Astrocyte (in vitro differentiated cells and primary cell): Measurements from ENCODE around the gene KRT80. TPM values are rescaled to one million over a fixed set of nuclear protein-coding genes. Genes with fewer than 3 reads are reported as not detected.

Experiments used
- DNase-seq: peaks from one replicate; pipeline ENCODE4 v3.0.0-alpha.2; 2010; ENCODE audit warnings: low read depth
- FAIRE-seq: peaks from 2 replicates; lab custom pipeline; 2011; peaks lifted over from hg19 to GRCh38; lab: Jason Lieb, UNC
- H2AFZ ChIP-seq: 2 replicates; pipeline ENCODE4 v1.6.0; 2012; ENCODE audit warnings: low read depth, low read length, inconsistent platforms
- H3K27ac ChIP-seq: 2 replicates; pipeline ENCODE4 v1.5.1; 2011; ENCODE audit warnings: low read depth, low read length, inconsistent platforms
- H3K27me3 ChIP-seq: 2 replicates; pipeline ENCODE4 v1.6.0; 2011; ENCODE audit warnings: low read length, inconsistent platforms; ENCODE audit not compliant: insufficient read depth
- H3K36me3 ChIP-seq: 2 replicates; pipeline ENCODE4 v1.5.1; 2011; ENCODE audit warnings: low read length, inconsistent platforms; ENCODE audit not compliant: insufficient read depth
- H3K4me1 ChIP-seq: 2 replicates; pipeline ENCODE4 v1.5.1; 2011; ENCODE audit warnings: low read length, inconsistent platforms; ENCODE audit not compliant: insufficient read depth
- H3K4me2 ChIP-seq: 2 replicates; pipeline ENCODE4 v1.6.0; 2012; ENCODE audit warnings: low read length, inconsistent platforms
- H3K4me3 ChIP-seq: 2 replicates; pipeline ENCODE4 v1.5.1; 2011; ENCODE audit warnings: low read depth, mild to moderate bottlenecking, low read length, inconsistent platforms; ENCODE audit not compliant: insufficient read depth
- H3K79me2 ChIP-seq: 2 replicates; pipeline ENCODE4 v1.6.0; 2012; ENCODE audit warnings: mild to moderate bottlenecking, low read length, inconsistent platforms; ENCODE audit not compliant: insufficient read depth
- H3K9ac ChIP-seq: 2 replicates; pipeline ENCODE4 v1.6.0; 2012; ENCODE audit warnings: mild to moderate bottlenecking, low read length, inconsistent platforms
- H3K9me3 ChIP-seq: 2 replicates; pipeline ENCODE4 v1.5.1; 2012; ENCODE audit warnings: low read depth, mild to moderate bottlenecking, low read length, inconsistent platforms; ENCODE audit not compliant: insufficient read depth
- H4K20me1 ChIP-seq: 2 replicates; pipeline ENCODE4 v1.6.0; 2012; ENCODE audit warnings: low read length, inconsistent platforms; ENCODE audit not compliant: insufficient read depth
- H3K27ac Mint-ChIP-seq: one replicate; pipeline ENCODE4 v1.8.0; 2021; ENCODE audit warnings: mild to moderate bottlenecking, mixed read lengths; ENCODE audit not compliant: unreplicated experiment
- H3K27me3 Mint-ChIP-seq: one replicate; pipeline ENCODE4 v1.8.0; 2021; ENCODE audit warnings: low read depth, mixed read lengths; ENCODE audit not compliant: unreplicated experiment
- H3K36me3 Mint-ChIP-seq: one replicate; pipeline ENCODE4 v1.8.0; 2021; ENCODE audit warnings: low read depth, mixed read lengths; ENCODE audit not compliant: unreplicated experiment
- H3K4me1 Mint-ChIP-seq: one replicate; pipeline ENCODE4 v1.8.0; 2021; ENCODE audit warnings: low read depth, mixed read lengths; ENCODE audit not compliant: unreplicated experiment
- H3K4me3 Mint-ChIP-seq: one replicate; pipeline ENCODE4 v1.8.0; 2021; ENCODE audit warnings: mild to moderate bottlenecking, moderate library complexity, mixed read lengths; ENCODE audit not compliant: unreplicated experiment
- H3K9me3 Mint-ChIP-seq: one replicate; pipeline ENCODE4 v1.8.0; 2021; ENCODE audit warnings: mild to moderate bottlenecking, mixed read lengths; ENCODE audit not compliant: unreplicated experiment
- EZH2 ChIP-seq: IDR thresholded peaks from 2 replicates; pipeline ENCODE4 v1.6.1; 2012; ENCODE audit warnings: mild to moderate bottlenecking, low read length, inconsistent platforms; ENCODE audit not compliant: insufficient read depth
- total RNA-seq: library from RNA; stranded (reverse); gene quantifications from 2 replicates; pipeline ENCODE4 v1.2.1, GENCODE V29; 2021
- TF ChIP-seq, protein P1 (sequence below): IDR thresholded peaks from 2 replicates; pipeline ENCODE4 v1.5.1; 2011; ENCODE audit warnings: low read depth, mild to moderate bottlenecking, inconsistent platforms, low read length, moderate library complexity; ENCODE audit not compliant: insufficient read depth

KRT80 gene
- total RNA-seq, 1 donor from 2014 or later, result 3.6 TPM

DNA sequence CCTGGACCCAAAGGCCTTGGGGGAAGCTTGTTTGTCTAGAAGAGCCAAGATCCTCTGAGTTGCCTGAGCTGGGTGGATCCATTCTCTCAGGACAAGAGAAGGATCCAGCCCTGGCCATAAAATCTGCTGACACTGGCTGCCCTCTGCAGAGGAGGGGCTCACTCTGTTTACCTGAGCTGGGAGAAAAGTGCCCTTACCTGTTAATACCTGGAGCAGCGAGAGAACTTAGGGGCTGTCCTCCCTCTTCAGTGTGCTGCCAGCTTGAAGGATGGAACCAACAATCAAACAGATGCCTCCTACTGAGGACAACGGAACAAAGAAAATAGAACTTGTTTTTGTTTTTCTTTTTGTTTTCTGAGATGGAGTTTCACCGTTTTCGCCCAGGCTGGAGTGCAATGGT lies 33.9 kb upstream of the KRT80 start:
- no peak overlapping the region for H3K4me3 Mint-ChIP-seq
- no peaks in the 10 kb centered on the region for H3K27me3 Mint-ChIP-seq
- H3K4me1 Mint-ChIP-seq, result peaks cover 37% of the 10 kb centered on the region

DNA sequence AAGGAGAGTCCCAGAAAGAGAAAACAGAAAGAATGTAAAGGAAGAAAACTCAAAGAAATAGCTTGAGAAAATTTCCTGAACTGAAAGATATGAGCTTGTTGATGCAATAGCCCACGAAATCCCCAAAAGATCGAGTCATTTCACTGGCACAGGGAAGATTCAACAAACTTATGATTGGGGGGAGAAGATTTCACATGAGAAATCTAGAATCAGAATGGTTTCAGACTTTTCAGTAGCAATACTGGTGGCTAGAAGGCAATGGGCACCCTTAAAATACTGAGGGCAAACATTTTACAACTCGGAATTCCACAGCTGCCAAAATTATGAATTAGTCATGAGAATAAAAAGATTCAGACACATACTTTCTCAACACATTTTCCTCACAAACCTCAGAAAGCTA lies 32.3 kb upstream of the KRT80 start:
- Histone ChIP-seq H3K27me3 (no peaks in the 10 kb centered on the region), H3K79me2 (no peaks in the 10 kb centered on the region), H3K4me3 (no peak overlapping the region), H3K9ac (no peak overlapping the region), H4K20me1 (no peaks in the 10 kb centered on the region), H3K36me3 (no peaks in the 10 kb centered on the region), H3K27ac (no peak overlapping the region), H3K4me1 (peaks cover 19% of the 10 kb centered on the region), H3K9me3 (no peaks in the 10 kb centered on the region), H3K4me2 (no peak overlapping the region), H2AFZ (no peak overlapping the region)
- Mint-ChIP-seq H3K9me3 (peaks cover 13% of the 10 kb centered on the region), H3K4me1 (peaks cover 22% of the 10 kb centered on the region), H3K27ac (no peak overlapping the region), H3K27me3 (peaks cover 5% of the 10 kb centered on the region), H3K4me3 (no peak overlapping the region), H3K36me3 (no peaks in the 10 kb centered on the region)
- TF ChIP-seq, protein P1, sequence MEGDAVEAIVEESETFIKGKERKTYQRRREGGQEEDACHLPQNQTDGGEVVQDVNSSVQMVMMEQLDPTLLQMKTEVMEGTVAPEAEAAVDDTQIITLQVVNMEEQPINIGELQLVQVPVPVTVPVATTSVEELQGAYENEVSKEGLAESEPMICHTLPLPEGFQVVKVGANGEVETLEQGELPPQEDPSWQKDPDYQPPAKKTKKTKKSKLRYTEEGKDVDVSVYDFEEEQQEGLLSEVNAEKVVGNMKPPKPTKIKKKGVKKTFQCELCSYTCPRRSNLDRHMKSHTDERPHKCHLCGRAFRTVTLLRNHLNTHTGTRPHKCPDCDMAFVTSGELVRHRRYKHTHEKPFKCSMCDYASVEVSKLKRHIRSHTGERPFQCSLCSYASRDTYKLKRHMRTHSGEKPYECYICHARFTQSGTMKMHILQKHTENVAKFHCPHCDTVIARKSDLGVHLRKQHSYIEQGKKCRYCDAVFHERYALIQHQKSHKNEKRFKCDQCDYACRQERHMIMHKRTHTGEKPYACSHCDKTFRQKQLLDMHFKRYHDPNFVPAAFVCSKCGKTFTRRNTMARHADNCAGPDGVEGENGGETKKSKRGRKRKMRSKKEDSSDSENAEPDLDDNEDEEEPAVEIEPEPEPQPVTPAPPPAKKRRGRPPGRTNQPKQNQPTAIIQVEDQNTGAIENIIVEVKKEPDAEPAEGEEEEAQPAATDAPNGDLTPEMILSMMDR, result no peak
- no peak for TF ChIP-seq EZH2
- peak; percentile 17 for FAIRE-seq
- no peak for DNase-seq

More for the DNA sequence above, 33.9 kb upstream of the KRT80 start:
- FAIRE-seq (no peak), DNase-seq (no peak)
- H3K4me2 ChIP-seq, result no peak overlapping the region
- H3K9me3 ChIP-seq, result no peaks in the 10 kb centered on the region
- Mint-ChIP-seq H3K9me3 (peaks cover 13% of the 10 kb centered on the region), H3K27ac (no peak overlapping the region), H3K36me3 (no peaks in the 10 kb centered on the region)
- H3K79me2 ChIP-seq, result no peaks in the 10 kb centered on the region
- TF ChIP-seq, protein P1, result no peak
- TF ChIP-seq EZH2, result no peak
- H2AFZ ChIP-seq, result no peak overlapping the region
- no peaks in the 10 kb centered on the region for H3K27me3 ChIP-seq
- no peaks in the 10 kb centered on the region for H4K20me1 ChIP-seq
- no peak overlapping the region for H3K9ac ChIP-seq
- no peaks in the 10 kb centered on the region for H3K36me3 ChIP-seq
- no peak overlapping the region for H3K4me3 ChIP-seq
- no peak overlapping the region for H3K27ac ChIP-seq
- H3K4me1 ChIP-seq, result peaks cover 32% of the 10 kb centered on the region

DNA sequence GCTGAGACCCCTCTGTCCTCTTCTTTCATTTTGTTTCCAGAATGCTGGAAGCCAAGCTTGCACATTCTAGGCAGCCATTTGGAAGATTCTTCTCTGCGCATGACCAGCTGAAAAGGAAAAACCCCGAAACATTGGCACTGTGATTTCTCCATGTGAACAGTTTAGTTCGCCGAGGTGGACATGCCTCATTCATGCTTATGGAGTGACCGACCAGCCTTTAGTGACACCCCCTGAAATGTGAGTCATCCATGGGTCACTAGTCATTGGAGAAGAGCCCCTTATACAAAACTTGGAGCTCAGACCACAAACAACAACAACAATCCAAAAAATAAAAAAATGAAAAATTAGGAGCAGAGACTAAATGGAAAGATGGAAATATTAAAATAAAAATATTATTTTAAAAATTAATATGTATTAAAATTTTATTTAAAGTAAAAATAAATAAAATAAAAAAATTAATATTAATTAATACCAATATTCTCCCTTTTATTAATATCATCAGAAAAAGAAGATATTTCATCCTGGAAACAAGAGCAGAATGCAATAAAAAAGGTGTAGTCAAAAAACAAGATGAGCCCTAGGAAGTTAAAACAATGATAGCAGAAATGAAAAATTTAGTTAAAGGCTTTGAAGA lies 31.7 kb upstream of the KRT80 start:
- H3K4me1 ChIP-seq, result peaks cover 18% of the 10 kb centered on the region
- FAIRE-seq (peak; percentile 23), DNase-seq (no peak)
- H3K27me3 ChIP-seq, result no peaks in the 10 kb centered on the region
- no peak overlapping the region for H3K27ac ChIP-seq
- H3K4me1 Mint-ChIP-seq, result peaks cover 20% of the 10 kb centered on the region
- no peaks in the 10 kb centered on the region for H3K36me3 Mint-ChIP-seq
- H2AFZ ChIP-seq, result peak overlapping the region; percentile 36
- no peaks in the 10 kb centered on the region for H3K79me2 ChIP-seq
- H3K9me3 ChIP-seq, result no peaks in the 10 kb centered on the region
- TF ChIP-seq EZH2, result no peak
- TF ChIP-seq, protein P1, result no peak
- H3K4me2 ChIP-seq, result peak overlapping the region; percentile 41
- H3K4me3 ChIP-seq, result no peak overlapping the region
- H3K9me3 Mint-ChIP-seq, result peaks cover 13% of the 10 kb centered on the region
- no peak overlapping the region for H3K4me3 Mint-ChIP-seq
- no peak overlapping the region for H3K27ac Mint-ChIP-seq
- no peak overlapping the region for H3K9ac ChIP-seq
- no peaks in the 10 kb centered on the region for H4K20me1 ChIP-seq
- peaks cover 5% of the 10 kb centered on the region for H3K27me3 Mint-ChIP-seq
- H3K36me3 ChIP-seq, result no peaks in the 10 kb centered on the region
